Stimulated activated CD8-positive, alpha-beta memory T cell treated with anti-CD3 and anti-CD28 coated beads, Interleukin-4, amount 100 ng/mL, for 1 hour (primary cell): Measurements from ENCODE around the gene MAB21L4.

ENCODE experiments used
- DNase-seq, 2 donors: peaks; one replicate each; pipeline ENCODE4 v3.0.0-alpha.2; 2020; ENCODE audit warnings: low read depth in 2 of 2, low spot score in 1 of 2

The MAB21L4 gene

DNA sequence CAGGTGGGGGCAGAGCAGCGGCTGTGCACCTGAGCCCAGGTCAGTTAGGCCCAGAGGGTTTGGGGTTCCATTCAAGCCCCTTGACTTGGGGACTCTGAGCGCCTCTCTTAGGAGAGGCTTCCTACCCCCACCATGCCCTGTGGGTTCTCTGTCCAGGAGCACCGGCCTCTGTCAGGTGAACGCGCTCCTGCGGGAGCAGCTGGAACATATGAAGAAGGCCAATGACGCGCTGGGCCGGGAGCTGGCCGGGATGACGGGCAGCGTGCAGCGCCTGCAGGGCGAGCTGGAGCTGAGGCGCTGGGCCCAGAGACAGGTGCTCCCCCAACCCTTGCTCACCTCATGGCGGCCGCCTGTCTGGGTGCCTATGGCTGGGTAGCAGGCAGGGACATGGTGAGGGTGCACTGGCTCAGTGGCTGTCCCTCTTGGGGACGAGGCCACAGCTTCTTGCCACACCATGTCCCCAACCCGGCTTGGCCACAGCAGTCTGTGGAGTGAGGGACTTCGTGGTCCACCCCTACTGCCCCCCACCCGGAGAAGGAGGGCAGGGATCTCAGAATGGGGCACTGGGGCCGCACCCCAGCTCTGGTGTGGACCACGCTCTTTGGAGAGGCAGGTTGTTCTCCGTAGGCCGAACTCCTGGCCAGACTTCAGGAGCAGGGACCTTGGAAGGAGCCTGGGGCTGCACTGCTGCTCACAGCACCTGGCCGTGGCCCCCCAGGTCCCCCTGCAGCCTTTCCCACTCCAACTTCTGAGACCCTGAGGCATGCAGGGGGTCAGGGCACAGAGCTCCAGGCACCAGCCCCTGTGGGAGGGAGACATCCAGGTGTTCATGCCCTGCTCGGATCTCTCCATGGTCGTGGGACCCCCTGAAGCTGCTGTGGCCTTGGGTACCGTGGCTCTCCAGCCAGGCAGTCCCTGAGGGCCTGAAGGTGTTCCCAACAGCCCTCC, 29.9 kb upstream of the MAB21L4 start:
- DNase-seq: no peak

DNA sequence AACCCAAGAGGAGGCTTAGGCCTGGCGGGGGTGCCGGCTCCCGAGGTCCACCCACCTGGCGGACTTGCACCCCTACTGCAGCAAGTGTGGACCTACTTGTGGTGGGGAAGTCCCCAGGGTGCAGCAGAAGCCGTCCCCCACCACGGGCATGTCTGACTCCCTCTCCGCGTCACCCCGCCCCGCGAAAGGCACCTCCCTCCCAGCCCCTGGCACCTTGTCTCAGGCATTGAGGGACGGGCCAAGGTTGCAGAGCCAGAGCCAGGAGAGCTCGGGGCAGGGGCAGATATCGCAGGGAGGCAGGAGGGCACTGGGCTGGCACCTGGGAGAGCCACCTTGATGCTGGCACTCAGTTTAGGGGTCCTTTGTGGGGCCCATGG, 29.2 kb upstream of the MAB21L4 start:
- DNase-seq: no peak

DNA sequence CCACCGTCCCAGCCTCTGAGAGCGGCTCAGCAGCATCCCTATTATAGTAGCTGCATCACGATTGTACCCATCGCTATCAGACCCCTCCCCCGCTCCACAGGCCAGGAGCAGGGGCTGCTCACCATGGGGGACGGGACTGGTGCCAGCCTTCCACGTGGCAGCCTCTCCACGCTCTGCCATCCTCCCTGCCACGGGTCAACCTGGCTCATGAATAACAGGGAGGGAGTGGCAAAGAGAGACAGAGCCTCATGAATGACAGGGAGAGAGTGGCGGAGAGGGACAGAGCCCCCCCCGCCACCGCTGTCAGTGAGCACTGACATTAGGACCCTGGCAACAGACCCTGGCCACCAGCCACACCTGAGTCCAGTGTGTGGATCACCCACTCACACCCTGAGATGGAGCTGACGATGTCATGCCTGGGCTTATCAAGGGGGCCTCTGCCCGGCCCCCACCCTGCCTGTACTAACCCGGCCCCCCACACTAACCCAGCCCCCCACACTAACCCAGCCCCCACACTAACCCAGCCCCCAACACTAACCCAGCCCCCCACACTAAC, 27.1 kb upstream of the MAB21L4 start:
- no peak for DNase-seq

DNA sequence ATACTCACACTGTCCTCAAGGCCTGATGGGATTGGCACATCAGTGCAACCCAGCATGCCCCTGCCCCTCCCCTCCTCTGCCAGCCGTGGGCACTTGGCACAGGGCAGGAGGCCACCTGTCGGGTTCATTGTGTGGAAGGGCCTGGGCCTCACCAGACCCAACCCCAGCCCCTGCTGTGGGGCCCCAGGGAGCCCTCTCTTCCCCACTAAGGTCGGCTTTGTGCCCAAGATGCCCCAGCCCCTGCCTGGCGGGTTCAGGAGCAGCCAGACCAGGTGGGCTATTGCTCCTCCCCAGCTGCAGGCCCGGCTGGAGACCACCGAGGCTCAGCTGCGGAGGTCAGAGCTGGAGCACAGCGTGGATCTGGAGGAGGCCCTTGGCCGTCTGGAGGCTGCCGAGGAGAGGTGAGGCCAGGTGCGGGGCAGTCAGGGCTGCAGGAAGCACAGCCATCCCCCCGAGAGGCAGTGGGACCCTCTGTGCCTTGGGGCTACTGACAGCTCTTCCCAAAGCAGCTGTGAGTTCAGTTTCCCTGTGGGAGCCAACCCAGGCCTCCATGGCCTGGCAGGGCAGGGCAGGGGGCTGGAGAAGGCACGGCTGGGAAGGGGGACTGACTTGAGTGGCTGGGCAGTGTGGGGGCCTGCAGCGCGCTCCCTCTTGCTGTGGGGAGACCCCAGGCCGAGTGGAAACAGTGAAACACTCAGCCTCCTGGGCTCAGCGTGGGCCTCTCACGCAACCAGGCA, 26.5 kb upstream of the MAB21L4 start:
- no peak for DNase-seq

DNA sequence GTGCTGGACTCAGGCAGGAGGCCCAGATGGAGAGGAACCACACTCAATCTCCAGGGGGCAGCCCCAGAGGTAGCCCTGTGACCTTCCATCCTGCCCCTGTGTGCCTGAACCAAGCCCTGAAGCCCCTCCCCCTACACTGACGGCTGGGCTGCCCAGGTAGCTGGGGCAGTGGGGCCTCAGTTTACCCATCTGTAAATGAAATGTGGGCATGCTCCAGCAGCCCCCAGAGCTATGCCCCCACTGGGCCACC, 26.0 kb upstream of the MAB21L4 start:
- no peak for DNase-seq

DNA sequence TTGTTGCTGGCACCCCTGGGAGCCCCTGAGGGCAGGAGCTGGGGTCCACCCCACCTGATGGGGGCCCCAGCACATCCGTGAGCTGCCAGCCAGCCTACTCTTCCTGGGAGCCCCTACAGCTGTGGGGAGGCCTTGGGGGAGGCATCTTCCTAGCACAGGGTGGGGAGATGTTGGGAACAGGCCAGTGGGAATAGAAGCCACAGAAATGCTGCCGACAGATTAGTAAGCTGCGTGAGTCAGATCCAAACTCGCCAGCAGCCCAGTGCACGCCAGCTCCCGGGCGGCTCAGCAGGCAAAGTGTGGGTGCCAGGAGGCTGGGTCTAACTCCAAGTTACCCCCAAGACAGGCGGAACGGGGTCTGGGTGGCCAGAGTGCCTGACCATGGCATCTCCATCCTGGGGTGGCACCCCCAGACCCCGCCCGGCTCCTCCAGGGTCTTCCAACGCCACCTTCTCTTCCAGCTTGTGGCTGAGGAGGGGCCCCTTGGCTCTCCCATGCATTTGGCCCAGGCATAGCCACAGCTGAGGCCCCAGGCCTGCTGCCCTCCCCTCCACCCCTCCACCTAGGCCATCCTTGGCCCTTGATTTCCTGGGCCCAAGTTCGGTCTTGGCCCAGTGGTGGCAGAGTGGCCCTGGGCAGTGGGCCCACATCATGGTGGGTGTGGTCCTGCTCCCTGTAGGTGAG, 25.5 kb upstream of the MAB21L4 start:
- no peak for DNase-seq

DNA sequence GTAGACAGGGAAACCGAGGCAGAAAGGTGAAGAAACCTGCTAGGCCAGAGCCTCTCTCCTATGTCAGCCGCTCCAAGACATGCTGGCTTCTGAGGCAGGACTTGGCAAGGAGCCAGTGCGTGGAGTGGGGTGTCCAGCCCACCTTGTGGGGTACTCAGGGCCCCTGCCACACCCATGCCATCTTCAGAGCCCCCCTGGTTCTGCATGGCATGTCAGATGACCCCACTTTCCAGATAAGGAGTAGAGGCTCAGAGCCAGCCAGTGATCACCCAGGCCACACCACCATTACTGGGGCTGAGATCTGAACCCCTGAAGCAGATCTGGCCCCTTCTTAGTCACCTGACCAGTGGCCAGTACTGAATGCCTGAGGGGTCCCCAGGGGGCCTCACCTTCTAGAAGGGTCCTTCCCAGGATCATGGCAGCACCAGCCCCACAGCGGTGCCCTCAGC, 24.9 kb upstream of the MAB21L4 start:
- no peak for DNase-seq

DNA sequence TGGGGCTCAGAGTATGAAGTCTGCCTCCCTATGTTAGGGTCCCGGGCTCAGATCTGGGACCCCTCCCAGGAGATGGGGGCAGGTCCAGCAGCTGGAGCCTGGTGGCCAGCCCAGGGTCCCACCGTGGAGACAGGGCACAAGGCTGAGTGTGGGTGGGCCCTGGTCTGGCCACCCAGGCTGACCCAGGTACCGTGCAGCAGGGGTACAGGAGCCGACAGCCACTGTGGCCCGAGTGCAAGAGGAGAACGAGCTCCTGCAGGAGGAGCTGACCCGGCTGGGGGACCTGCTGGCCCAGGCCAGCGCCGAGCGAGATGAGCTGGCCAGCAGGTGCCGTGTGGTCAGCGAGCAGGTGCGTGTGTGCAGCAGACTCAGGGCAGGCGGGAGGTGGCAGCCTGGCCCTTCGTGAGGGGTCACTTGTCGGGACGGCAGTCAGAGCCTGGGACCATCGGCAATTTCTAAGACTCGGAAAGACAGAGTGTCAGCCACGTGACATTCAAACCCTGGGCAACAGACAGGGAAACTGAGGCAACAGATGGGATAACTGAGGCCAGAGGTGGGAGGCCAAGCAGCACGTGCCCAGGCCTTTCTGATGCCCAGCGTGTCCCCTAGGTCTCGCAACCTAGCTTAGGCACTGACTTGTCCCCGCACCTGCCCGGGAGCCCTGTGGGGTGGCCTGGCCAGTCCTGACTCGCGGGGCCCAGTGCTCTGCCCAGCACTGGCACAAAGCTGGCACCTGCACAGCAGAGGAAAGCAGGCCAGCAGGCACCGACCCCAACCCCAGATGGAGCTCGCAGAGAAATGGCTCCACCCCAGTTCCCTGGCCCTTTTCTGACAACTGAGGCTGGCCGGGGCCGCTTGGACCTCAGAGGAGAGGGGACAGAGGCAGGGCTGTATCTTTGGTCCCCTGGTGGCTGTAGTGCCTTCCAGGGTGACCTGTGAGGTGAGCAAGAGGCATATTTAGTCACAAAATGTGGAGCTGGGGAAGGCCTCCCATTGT, 24.1 kb upstream of the MAB21L4 start:
- DNase-seq: no peak

DNA sequence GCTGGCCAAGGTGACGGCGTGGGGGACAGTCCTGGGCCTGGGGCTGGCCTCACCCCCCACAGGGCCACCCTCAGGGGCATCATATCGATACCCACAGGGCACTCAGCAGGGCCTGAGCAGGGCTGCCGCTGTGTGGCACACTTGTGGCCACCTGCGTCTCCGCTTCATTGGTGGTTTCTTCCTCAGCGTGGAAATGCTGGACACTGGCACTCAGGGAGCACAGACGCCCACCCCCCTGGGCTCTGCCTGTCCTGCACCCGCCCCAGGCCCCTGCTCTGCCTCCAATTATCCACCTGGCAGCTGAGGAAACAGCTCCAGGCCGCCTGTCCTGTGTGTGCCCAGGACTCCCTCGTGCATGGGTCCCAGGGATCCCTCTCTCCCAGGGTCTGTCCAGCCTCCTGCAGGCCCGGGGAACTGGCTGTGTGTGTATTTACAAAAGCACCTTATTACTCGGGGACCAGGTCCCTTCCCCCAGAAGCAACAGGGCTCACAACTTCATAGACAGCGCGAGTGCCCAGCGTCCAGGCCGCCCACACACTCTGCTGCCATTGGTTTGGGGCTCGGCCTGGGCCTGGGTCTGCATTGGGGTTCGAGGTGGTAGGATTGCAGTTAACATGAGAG, 23.3 kb upstream of the MAB21L4 start:
- DNase-seq: no peak

DNA sequence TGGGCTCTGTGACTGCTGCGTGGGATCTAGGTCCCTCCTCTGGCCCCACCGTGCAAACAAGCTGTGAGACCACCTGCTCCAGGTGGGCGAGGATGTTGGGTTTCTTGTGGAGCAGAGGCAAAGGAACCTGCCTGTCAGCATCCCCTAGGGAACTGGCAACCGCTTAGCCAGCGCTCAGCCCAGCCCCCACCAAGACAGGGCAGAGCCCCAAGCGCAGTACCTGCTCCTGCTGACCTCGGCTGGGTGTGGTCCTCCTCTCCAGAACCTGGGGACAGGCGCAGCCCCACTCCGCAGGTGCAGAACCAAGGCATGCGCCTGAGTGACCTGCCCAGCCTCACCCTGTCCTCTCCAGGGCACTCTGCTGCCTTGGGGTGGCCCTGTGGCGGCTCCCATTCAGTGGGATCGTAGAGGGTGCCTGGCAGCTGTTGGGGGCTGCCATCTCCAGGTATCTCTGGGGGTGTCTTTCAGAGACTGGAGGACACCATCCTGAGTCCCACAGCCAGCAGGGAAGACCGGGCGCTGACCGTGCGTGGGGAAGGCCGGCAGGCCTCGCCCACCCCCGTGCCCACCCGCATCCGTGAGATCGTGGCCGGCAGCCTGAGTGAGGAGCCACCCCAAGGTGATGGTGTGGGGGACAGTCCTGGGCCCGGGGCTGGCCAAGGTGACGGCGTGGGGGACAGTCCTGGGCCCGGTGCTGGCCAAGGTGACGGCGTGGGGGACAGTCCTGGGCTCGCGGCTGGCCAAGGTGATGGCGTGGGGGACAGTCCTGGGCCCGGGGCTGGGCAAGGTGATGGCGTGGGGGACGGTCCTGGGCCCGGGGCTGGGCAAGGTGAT, 22.5 kb upstream of the MAB21L4 start:
- DNase-seq: no peak

DNA sequence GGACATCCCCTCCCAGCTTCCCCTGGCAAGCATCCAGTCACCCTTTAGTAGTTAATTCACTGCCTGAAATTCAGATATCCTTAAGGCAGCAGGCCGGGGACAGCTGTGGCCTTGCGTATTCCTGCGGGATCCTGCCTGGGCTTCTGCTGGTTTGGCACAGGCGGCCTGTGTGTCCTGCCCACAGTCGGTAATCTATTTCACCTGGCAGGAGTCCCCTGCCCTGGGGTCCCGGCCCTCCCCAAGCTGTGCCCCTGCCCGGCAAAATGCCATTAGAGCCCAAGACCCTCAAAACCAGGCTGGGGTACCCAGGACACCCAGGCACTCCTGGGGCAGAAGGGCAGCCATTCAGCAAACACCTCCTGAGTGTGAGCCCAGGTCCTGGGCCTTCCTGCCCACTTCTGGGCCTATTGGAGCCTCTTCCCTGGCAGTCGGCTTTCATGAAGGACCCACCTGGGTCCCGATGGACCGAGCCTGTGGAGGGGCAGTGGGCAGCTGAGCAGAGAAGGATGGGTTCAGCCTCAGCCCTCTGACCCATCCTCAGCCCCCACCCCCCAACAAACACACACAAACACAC, 21.8 kb upstream of the MAB21L4 start:
- DNase-seq: no peak

DNA sequence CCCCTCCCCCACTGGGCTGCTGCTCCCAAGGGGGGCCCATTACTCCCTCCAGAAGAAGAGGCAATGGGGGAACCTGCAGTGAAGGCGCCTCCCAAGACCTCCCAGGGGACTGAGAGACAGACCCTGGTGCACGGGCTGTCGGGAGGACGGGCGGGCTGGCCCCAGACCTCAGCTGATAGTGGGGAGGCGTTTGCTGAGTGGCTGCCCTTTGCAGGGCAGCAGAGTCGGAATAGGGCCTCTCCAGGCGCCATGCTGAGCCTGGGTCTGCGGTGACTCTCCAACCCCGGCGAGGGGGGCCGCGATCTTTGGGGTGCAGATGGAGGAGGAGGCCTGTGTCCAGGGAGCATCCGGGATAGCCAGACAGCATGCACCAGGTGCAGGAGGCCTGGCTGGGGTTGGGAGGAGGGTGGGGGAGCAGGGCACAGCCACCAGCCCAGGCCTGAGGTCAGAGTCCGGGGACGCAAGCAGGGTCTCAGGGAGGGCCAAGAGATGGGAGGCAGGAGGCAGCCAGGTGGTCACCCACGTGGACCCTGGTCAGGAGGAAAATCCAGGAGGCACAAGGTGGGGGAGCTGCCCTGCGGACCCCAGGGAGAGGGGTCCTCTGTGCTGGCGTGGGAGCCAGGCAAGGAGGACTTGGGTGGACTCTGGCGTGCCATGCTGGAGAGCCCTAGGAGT, 21.2 kb upstream of the MAB21L4 start:
- DNase-seq: no peak

DNA sequence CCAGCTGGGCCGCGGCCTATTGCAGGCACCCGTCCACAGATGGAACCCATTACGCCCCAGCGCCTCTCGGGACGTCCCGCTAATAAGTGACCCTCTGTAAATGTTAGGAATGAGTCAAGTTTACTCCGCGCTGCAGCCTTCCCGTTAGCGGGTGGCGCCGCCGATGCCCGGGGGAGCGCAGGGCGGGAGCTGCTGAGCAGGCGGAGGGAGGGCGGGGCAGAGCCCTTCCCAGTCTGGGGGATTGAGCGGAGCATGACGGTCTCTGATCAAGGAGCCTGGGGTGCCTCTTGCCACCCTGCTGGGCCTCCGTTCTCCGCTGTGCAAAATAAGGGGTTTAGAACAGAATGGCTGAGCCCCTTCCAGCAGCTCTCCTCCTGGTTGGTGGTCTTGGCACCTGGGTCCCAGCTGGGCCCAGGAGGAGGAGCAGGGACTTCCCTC, 20.6 kb upstream of the MAB21L4 start:
- no peak for DNase-seq

DNA sequence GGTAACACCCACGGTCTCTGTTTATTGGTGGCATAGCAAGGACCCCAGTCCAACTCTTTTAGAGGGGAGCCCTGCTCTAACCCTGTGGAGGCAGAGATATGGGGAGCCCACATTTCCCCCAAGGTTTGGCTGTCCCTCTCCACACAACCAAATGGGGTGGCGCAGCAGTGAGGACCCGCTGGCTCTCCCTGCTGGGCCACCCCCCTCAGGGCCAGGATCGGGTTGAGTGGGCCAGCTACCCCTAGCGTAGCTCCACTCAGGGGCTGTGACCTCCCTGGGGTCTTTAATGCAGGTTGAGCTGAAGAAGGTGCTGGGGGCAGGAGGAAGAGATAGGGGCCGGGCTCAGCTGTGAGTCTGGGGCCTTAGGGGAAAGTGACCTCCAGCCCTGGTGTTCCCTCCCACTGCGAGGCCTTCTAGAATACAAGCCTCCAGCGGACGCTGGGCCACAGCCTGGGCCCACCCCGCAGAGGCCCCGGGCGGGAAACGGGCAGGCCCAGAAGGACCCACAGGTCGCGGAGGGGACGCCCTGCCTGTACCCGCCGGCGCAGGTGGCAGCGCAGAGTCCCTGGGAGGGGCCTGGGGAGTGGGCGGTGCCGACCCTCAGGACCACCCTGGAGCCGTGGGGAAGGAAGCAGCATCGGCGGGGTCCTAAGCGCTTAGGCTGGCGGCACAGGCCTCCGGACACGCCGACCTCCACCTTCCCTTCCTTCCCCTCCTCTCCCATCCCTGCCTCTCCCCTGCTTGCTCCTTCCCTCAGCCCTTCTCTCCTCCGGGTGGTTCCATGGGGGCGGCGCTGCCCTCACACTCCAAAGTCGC, 19.8 kb upstream of the MAB21L4 start:
- no peak for DNase-seq

DNA sequence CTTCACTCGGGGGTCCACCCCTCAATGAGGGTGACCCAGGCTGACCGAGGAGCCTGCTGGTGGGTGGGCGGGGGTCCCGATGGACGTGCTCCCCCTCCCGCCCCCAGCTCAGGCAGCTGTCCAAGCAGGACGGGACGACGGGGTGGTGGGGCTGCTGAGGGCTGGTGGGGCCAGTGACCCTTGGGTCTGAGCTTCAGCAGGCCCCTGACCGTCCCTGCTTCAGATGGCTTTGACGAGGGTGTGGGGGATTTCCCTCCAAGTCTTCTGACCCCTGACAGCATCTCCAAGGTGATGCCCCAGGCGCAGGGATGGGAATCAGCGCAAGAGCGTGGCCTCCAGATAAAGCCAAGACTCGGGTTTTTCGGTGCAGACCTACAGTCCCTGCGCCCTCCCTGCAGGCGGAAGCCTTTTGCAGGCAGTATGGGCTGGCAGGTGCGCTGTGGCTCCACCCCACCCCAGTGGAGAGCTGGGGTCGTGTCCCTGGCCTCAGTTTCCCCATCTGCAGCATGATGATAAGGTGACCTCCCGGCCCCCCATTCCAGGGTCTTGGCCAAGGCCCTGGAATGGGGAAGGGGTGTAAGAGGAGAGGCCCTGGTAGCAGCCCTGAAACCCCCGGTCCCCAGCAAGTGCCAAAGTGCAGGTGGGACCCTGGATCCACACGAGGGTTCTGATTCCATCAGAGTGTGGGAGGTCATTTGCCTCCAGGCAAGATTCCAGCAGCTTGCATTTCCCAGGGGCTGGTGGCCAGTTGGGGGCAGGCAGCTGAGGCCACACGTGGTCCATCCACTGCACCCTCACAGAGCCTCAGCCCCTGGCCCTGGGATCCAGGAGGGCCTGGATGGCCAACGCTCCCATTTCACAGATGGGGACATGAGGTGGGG, 18.9 kb upstream of the MAB21L4 start:
- no peak for DNase-seq
